GM12878 (cell line): Measurements from ENCODE around the gene CDC42SE2. TPM values are rescaled to one million over a fixed set of nuclear protein-coding genes. Genes with fewer than 3 reads are reported as not detected.
A peak's percentile ranks its signal among the peaks of the same experiment; 100 is the strongest.

Source experiments
- BRCA1 ChIP-seq: IDR thresholded peaks from 2 replicates; pipeline ENCODE4 v1.6.1; 2011; ENCODE audit warnings: low read depth, low read length, improper control_type of control experiment
- CBFB ChIP-seq: IDR thresholded peaks from 2 replicates; pipeline ENCODE4 v1.6.1; 2016; ENCODE audit warnings: antibody characterized with exemption, low read depth
- CREB1 ChIP-seq: IDR thresholded peaks from 2 replicates; pipeline ENCODE4 v1.6.1; 2012; ENCODE audit warnings: low read depth, mild to moderate bottlenecking, inconsistent platforms
- GATAD2B ChIP-seq: fragments of 450-650 bp; conservative IDR thresholded peaks from 2 replicates; pipeline ENCODE4 v1.6.1; 2017; ENCODE audit warnings: low read depth, mild to moderate bottlenecking, moderate library complexity
- HCFC1 ChIP-seq: fragments of 150-350 bp; IDR thresholded peaks from 2 replicates; pipeline ENCODE4 v1.6.1; 2014; ENCODE audit warnings: low read length
- IKZF2 ChIP-seq, 2 experiments: fragments of 450-650 bp; IDR thresholded peaks; 2 replicates each; pipeline ENCODE4 v1.6.1; 2017; ENCODE audit warnings: mild to moderate bottlenecking in 2 of 2, moderate library complexity in 2 of 2
- KDM1A ChIP-seq: fragments of 200-600 bp; sonication (generic); IDR thresholded peaks from 2 replicates; pipeline ENCODE4 v1.6.1; 2016; ENCODE audit warnings: borderline replicate concordance
- RBBP5 ChIP-seq: fragments of 200-600 bp; sonication (generic); conservative IDR thresholded peaks from 2 replicates; pipeline ENCODE4 v1.6.1; 2016
- RCOR1 ChIP-seq: conservative IDR thresholded peaks from 2 replicates; pipeline ENCODE4 v1.6.1; 2012; ENCODE audit warnings: low read depth, low read length, improper control_type of control experiment
- SP1 ChIP-seq: IDR thresholded peaks from one replicate; pipeline ENCODE4 v1.6.1; 2011; ENCODE audit warnings: low read depth, low read length
- SREBF1 ChIP-seq: IDR thresholded peaks from 2 replicates; pipeline ENCODE4 v1.6.1; 2012; ENCODE audit warnings: mild to moderate bottlenecking, low read length
- SUZ12 ChIP-seq: fragments of 200-600 bp; sonication (generic); IDR thresholded peaks from one replicate; pipeline ENCODE4 v1.6.1; 2018; ENCODE audit warnings: antibody characterized with exemption, mild to moderate bottlenecking; ENCODE audit not compliant: unreplicated experiment
- ZNF274 ChIP-seq: IDR thresholded peaks from one replicate; pipeline ENCODE4 v1.8.0; 2011; ENCODE audit not compliant: insufficient read length, insufficient read depth
- polyA plus RNA-seq, 11 experiments: library from polyadenylated mRNA; depleted of rRNA in 4 of 11; unstranded in 6 of 11; stranded (reverse) in 5 of 11; fragments of >200 nt; fragmentation: Nextera tagmentation in 4 of 11; fragmentation: Illumina TruSeq in 1 of 11; extraction: Ambion mirVana in 4 of 11; extraction: Trizol in 1 of 11; gene quantifications; 1 replicate in 1 of 11; 2 replicates in 10 of 11; pipeline versions ENCODE4 v1.2.1 to v1.2.3, GENCODE V29; 2011 to 2016; ENCODE audit warnings: inconsistent platforms in 2 of 11, missing spikeins in 2 of 11, low read depth in 1 of 11
- total RNA-seq, 4 experiments: library from RNA; depleted of rRNA in 3 of 4; stranded (reverse); fragments of >200 nt in 3 of 4; fragmentation: Illumina TruSeq in 1 of 4; extraction: Trizol in 1 of 4; gene quantifications; 2 replicates each; pipeline versions ENCODE4 v1.2.1 to v1.2.3, GENCODE V29; 2013 to 2021
- TF ChIP-seq, protein P1 (sequence below): fragments of 450-650 bp; IDR thresholded peaks from 2 replicates; pipeline ENCODE4 v1.6.1; 2016; ENCODE audit warnings: mild to moderate bottlenecking, moderate library complexity, borderline replicate concordance
- TF ChIP-seq, protein P2 (sequence below): fragments of 450-650 bp; conservative IDR thresholded peaks from 2 replicates; pipeline ENCODE4 v1.6.1; 2017; ENCODE audit warnings: mild to moderate bottlenecking, moderate library complexity
- TF ChIP-seq, protein P3 (sequence below): IDR thresholded peaks from 2 replicates; pipeline ENCODE4 v1.6.1; 2012; ENCODE audit warnings: low read depth, low read length, improper control_type of control experiment
- TF ChIP-seq, protein P4 (sequence below): fragments of 450-650 bp; IDR thresholded peaks from 2 replicates; pipeline ENCODE4 v1.6.1; 2016; ENCODE audit warnings: mild to moderate bottlenecking

CDC42SE2 gene
- total and polyA plus RNA-seq, 10 of the 15 experiments (the other 5 are each of a cell fraction or from before 2014, with no cell fraction given) = 57.0 to 148 (median 80.3) TPM

DNA sequence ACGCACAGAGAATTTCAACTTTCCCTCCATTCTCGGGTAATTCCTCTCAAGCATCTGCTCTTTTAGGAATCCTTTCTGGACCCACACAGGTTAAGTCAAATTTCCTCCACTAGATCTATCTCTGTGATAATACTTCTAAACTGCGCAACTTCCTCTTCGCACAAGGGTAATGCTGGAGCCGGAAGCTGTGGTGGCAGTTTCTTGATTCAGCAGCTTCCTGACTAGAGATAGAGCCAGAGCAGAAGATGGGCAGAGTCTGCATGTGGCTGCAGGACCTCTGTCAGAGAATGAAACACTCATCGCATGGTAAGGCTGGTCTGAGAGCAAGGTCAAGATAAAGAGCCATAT is 11.1 kb upstream of the CDC42SE2 start (continued):
- TF ChIP-seq, protein P1, sequence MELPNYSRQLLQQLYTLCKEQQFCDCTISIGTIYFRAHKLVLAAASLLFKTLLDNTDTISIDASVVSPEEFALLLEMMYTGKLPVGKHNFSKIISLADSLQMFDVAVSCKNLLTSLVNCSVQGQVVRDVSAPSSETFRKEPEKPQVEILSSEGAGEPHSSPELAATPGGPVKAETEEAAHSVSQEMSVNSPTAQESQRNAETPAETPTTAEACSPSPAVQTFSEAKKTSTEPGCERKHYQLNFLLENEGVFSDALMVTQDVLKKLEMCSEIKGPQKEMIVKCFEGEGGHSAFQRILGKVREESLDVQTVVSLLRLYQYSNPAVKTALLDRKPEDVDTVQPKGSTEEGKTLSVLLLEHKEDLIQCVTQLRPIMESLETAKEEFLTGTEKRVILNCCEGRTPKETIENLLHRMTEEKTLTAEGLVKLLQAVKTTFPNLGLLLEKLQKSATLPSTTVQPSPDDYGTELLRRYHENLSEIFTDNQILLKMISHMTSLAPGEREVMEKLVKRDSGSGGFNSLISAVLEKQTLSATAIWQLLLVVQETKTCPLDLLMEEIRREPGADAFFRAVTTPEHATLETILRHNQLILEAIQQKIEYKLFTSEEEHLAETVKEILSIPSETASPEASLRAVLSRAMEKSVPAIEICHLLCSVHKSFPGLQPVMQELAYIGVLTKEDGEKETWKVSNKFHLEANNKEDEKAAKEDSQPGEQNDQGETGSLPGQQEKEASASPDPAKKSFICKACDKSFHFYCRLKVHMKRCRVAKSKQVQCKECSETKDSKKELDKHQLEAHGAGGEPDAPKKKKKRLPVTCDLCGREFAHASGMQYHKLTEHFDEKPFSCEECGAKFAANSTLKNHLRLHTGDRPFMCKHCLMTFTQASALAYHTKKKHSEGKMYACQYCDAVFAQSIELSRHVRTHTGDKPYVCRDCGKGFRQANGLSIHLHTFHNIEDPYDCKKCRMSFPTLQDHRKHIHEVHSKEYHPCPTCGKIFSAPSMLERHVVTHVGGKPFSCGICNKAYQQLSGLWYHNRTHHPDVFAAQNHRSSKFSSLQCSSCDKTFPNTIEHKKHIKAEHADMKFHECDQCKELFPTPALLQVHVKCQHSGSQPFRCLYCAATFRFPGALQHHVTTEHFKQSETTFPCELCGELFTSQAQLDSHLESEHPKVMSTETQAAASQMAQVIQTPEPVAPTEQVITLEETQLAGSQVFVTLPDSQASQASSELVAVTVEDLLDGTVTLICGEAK = peak; percentile 27; the same call in 1 of the 2 replicates
- TF ChIP-seq SP1 (no peak), KDM1A (no peak), SREBF1 (no peak), BRCA1 (no peak), HCFC1 (no peak), CBFB (peak; percentile 47; the same call in 1 of the 2 replicates), SUZ12 (no peak), GATAD2B (no peak), CREB1 (peak; percentile 53; the same call in 1 of the 2 replicates), RBBP5 (no peak), ZNF274 (no peak), IKZF2 (IDR thresholded peaks at IDR 0.05) (peak; percentile 31 to 48; a peak in 2 of 4 replicates), RCOR1 (0 out of 2 replicates have a peak, but pooled peaks have one; percentile 27)
- TF ChIP-seq, protein P2, sequence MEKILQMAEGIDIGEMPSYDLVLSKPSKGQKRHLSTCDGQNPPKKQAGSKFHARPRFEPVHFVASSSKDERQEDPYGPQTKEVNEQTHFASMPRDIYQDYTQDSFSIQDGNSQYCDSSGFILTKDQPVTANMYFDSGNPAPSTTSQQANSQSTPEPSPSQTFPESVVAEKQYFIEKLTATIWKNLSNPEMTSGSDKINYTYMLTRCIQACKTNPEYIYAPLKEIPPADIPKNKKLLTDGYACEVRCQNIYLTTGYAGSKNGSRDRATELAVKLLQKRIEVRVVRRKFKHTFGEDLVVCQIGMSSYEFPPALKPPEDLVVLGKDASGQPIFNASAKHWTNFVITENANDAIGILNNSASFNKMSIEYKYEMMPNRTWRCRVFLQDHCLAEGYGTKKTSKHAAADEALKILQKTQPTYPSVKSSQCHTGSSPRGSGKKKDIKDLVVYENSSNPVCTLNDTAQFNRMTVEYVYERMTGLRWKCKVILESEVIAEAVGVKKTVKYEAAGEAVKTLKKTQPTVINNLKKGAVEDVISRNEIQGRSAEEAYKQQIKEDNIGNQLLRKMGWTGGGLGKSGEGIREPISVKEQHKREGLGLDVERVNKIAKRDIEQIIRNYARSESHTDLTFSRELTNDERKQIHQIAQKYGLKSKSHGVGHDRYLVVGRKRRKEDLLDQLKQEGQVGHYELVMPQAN = no peak
- TF ChIP-seq, protein P3, sequence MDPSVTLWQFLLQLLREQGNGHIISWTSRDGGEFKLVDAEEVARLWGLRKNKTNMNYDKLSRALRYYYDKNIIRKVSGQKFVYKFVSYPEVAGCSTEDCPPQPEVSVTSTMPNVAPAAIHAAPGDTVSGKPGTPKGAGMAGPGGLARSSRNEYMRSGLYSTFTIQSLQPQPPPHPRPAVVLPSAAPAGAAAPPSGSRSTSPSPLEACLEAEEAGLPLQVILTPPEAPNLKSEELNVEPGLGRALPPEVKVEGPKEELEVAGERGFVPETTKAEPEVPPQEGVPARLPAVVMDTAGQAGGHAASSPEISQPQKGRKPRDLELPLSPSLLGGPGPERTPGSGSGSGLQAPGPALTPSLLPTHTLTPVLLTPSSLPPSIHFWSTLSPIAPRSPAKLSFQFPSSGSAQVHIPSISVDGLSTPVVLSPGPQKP = peak; percentile 73; the same call in 1 of the 2 replicates
- TF ChIP-seq, protein P4, sequence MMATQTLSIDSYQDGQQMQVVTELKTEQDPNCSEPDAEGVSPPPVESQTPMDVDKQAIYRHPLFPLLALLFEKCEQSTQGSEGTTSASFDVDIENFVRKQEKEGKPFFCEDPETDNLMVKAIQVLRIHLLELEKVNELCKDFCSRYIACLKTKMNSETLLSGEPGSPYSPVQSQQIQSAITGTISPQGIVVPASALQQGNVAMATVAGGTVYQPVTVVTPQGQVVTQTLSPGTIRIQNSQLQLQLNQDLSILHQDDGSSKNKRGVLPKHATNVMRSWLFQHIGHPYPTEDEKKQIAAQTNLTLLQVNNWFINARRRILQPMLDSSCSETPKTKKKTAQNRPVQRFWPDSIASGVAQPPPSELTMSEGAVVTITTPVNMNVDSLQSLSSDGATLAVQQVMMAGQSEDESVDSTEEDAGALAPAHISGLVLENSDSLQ = no peak
- TF ChIP-seq, all 136 proteins: peak for 24
